Sigmoid colon (tissue), 7 donors: ENCODE data around the gene PSMC3IP. TPM values are rescaled to one million over a fixed set of nuclear protein-coding genes. Genes with fewer than 3 reads are reported as not detected.

Source experiments
- DNase-seq: peaks from one replicate; pipeline ENCODE4 v3.0.0-alpha.2; 2019
- H3K27ac ChIP-seq, 4 donors: fragments of 200-600 bp; sonication (generic); one replicate each; pipeline ENCODE4 v1.5.1; 2016 to 2019; ENCODE audit warnings: mild to moderate bottlenecking in 1 of 4
- H3K27me3 ChIP-seq, 3 donors: fragments of 200-600 bp; sonication (generic); one replicate each; pipeline ENCODE4 v1.5.1; 2019; ENCODE audit warnings: mild to moderate bottlenecking in 1 of 3
- H3K36me3 ChIP-seq, 4 donors: fragments of 200-600 bp; sonication (generic); one replicate each; pipeline ENCODE4 v1.5.1; 2016 to 2019
- H3K4me1 ChIP-seq, 4 donors: fragments of 200-600 bp; sonication (generic); one replicate each; pipeline ENCODE4 v1.5.1; 2017 to 2019
- H3K4me3 ChIP-seq, 4 donors: fragments of 200-600 bp; sonication (generic); one replicate each; pipeline ENCODE4 v1.5.1; 2017 to 2019; ENCODE audit warnings: mild to moderate bottlenecking in 2 of 4, moderate library complexity in 1 of 4
- H3K9me3 ChIP-seq, 4 donors: fragments of 200-600 bp in 3 of 4; sonication (generic) in 3 of 4; one replicate each; pipeline versions ENCODE4 v1.5.1 to v1.6.1; 2013 to 2019
- CTCF ChIP-seq, 4 experiments: fragments of 450-650 bp in 3 of 4; fragments of 200-600 bp in 1 of 4; IDR thresholded peaks; one replicate each; pipeline ENCODE4 v1.5.1; 2016 to 2019; ENCODE audit warnings: antibody characterized with exemption in 4 of 4, mild to moderate bottlenecking in 3 of 4, moderate library complexity in 2 of 4
- EP300 ChIP-seq, 4 donors: sonication (generic); formaldehyde crosslinking; IDR thresholded peaks; one replicate each; pipeline ENCODE4 v1.6.1; 2017; ENCODE audit warnings: antibody characterized with exemption in 4 of 4
- POLR2A ChIP-seq, 2 donors: fragments of 450-650 bp; IDR thresholded peaks; one replicate each; pipeline ENCODE4 v1.6.1; 2016; ENCODE audit warnings: antibody characterized with exemption in 2 of 2, mild to moderate bottlenecking in 2 of 2, moderate library complexity in 2 of 2
- POLR2AphosphoS5 ChIP-seq, 4 donors: sonication (generic); formaldehyde crosslinking; IDR thresholded peaks; one replicate each; pipeline ENCODE4 v1.6.1; 2017; ENCODE audit warnings: antibody characterized with exemption in 4 of 4
- WGBS, 2 donors: extraction: QIAGEN DNeasy Blood & Tissue Kit; methylation state at CpG; one replicate each; pipeline ENCODE4 v1.1.7; 2013; 5-methylcytosine and 5-hydroxymethylcytosine counted together
- intact Hi-C: fragments of 100-400 bp; cut with DNase I; formaldehyde crosslinking; loops from one replicate; pipeline ENCODE4 v1.15.1; 2023
- polyA plus RNA-seq, 3 donors: library from polyadenylated mRNA; stranded (reverse); fragments of 200-250 nt; gene quantifications; one replicate each; pipeline ENCODE4 v1.2.3, GENCODE V29; 2013
- total RNA-seq, 4 donors: library from RNA; depleted of rRNA; stranded (reverse); fragments of >200 nt; gene quantifications; one replicate each; pipeline ENCODE4 v1.1.0, GENCODE V29; 2016
- donor health status: healthy with polysubstance abuse.
- donor health status: Bipolar disorder and iron deficiency.
- donor health status: healthy.

PSMC3IP gene
- total and polyA plus RNA-seq, 7 donors, result 2.3 to 10.3 (median 5.3) TPM

GRCh38 chr17:42522798-42523278 is 54.7 kb downstream of the PSMC3IP start:
- intact Hi-C loops, result no loop called here
- H3K9me3 ChIP-seq, result no peaks in the 10 kb centered on the region
- peaks cover 0 to 72% (median 67%) of the 10 kb centered on the region in 4 donors for H3K4me1 ChIP-seq
- no peak overlapping the region for H3K4me3 ChIP-seq
- 91 to 95% methylated on average over 8 of the region's 8 CpGs for WGBS, 2 donors
- TF ChIP-seq POLR2AphosphoS5 (IDR thresholded peaks at IDR 0.05) (no peak), POLR2A (IDR thresholded peaks at IDR 0.05) (no peak), CTCF (IDR thresholded peaks at IDR 0.05) (no peak), EP300 (IDR thresholded peaks at IDR 0.05) (no peak)
- DNase-seq, result no peak
- H3K27me3 ChIP-seq, result no peaks in the 10 kb centered on the region
- no peaks in the 10 kb centered on the region for H3K36me3 ChIP-seq
- peak overlapping the region; percentile 95 to 98 (median 98) for H3K27ac ChIP-seq

Other genes starting within 250 kb of the PSMC3IP start
- gene STAT3, start 189.3 kb downstream of the PSMC3IP start, total RNA-seq, result 100 to 1,000 TPM in 3 of 4 donors, 10 to 100 TPM in 1; 87.4 to 230 (median 129) TPM
- 100 to 1,000 TPM in 1 of 3 donors, 10 to 100 TPM in 2; 43.8 to 135 (median 55.7) TPM for gene STAT3, start 189.3 kb downstream of the PSMC3IP start, polyA plus RNA-seq
- 100 to 1,000 TPM; 231 to 519 (median 409) TPM for gene CAVIN1, start 154.5 kb downstream of the PSMC3IP start, total RNA-seq
- gene CAVIN1, start 154.5 kb downstream of the PSMC3IP start, polyA plus RNA-seq, result 10 to 100 TPM; 11.8 to 88.9 (median 50.1) TPM
- gene ATP6V0A1, start 118.9 kb downstream of the PSMC3IP start, total RNA-seq, result 10 to 100 TPM; 36.0 to 96.1 (median 51.2) TPM
- 10 to 100 TPM; 11.6 to 53.1 (median 16.2) TPM for gene ATP6V0A1, start 118.9 kb downstream of the PSMC3IP start, polyA plus RNA-seq
- 10 to 100 TPM; 35.2 to 52.6 (median 45.0) TPM for gene NAGLU, start 41.5 kb downstream of the PSMC3IP start, total RNA-seq
- gene NAGLU, start 41.5 kb downstream of the PSMC3IP start, polyA plus RNA-seq, result 10 to 100 TPM in 2 of 3 donors, 1 to 10 TPM in 1; 9.7 to 33.2 (median 12.6) TPM
- gene HSD17B1, start 24.8 kb downstream of the PSMC3IP start, total RNA-seq, result 1 to 10 TPM in 2 of 4 donors, under 1 TPM in 2; 0.16 to 5.3 (median 0.86) TPM
- gene HSD17B1, start 24.8 kb downstream of the PSMC3IP start, polyA plus RNA-seq, result 1 to 10 TPM; 1.2 to 1.7 (median 1.4) TPM
- 10 to 100 TPM; 14.3 to 17.5 (median 16.3) TPM for gene COASY, start 15.6 kb downstream of the PSMC3IP start, total RNA-seq
- gene COASY, start 15.6 kb downstream of the PSMC3IP start, polyA plus RNA-seq, result 10 to 100 TPM; 48.0 to 98.9 (median 80.7) TPM
- gene MLX, start 10.6 kb downstream of the PSMC3IP start, total RNA-seq, result 10 to 100 TPM; 24.7 to 50.5 (median 30.8) TPM
- gene MLX, start 10.6 kb downstream of the PSMC3IP start, polyA plus RNA-seq, result 100 to 1,000 TPM in 1 of 3 donors, 10 to 100 TPM in 2; 77.1 to 129 (median 97.9) TPM
- gene RETREG3, start 31.6 kb upstream of the PSMC3IP start, total RNA-seq, result 10 to 100 TPM; 47.1 to 82.0 (median 53.7) TPM
- 10 to 100 TPM in 1 of 3 donors, 1 to 10 TPM in 2; 7.2 to 28.4 (median 7.4) TPM for gene RETREG3, start 31.6 kb upstream of the PSMC3IP start, polyA plus RNA-seq
- gene TUBG1, start 32.0 kb upstream of the PSMC3IP start, total RNA-seq, result 10 to 100 TPM; 22.1 to 35.0 (median 23.9) TPM
- 10 to 100 TPM; 16.2 to 39.2 (median 30.3) TPM for gene TUBG1, start 32.0 kb upstream of the PSMC3IP start, polyA plus RNA-seq
- 10 to 100 TPM; 28.0 to 57.3 (median 33.6) TPM for gene TUBG2, start 81.6 kb upstream of the PSMC3IP start, total RNA-seq
- gene TUBG2, start 81.6 kb upstream of the PSMC3IP start, polyA plus RNA-seq, result 1 to 10 TPM; 1.2 to 6.6 (median 4.2) TPM
- gene PLEKHH3, start 99.3 kb upstream of the PSMC3IP start, total RNA-seq, result 10 to 100 TPM; 12.3 to 25.2 (median 20.1) TPM
- gene PLEKHH3, start 99.3 kb upstream of the PSMC3IP start, polyA plus RNA-seq, result 10 to 100 TPM in 1 of 3 donors, 1 to 10 TPM in 2; 4.4 to 14.7 (median 9.6) TPM
- 1 to 10 TPM; 2.3 to 9.2 (median 3.5) TPM for gene CCR10, start 104.1 kb upstream of the PSMC3IP start, total RNA-seq
- gene CCR10, start 104.1 kb upstream of the PSMC3IP start, polyA plus RNA-seq, result 1 to 10 TPM in 1 of 3 donors, not detected in 2; 1.2 TPM
- 10 to 100 TPM in 3 of 4 donors, 1 to 10 TPM in 1; 7.4 to 46.8 (median 14.9) TPM for gene CNTNAP1, start 104.8 kb upstream of the PSMC3IP start, total RNA-seq
- gene CNTNAP1, start 104.8 kb upstream of the PSMC3IP start, polyA plus RNA-seq, result 1 to 10 TPM in 1 of 3 donors, under 1 TPM in 2; under 0.01 to 7.7 (median 0.23) TPM
- gene EZH1, start 167.3 kb upstream of the PSMC3IP start, total RNA-seq, result 10 to 100 TPM; 41.5 to 68.1 (median 42.3) TPM
- gene EZH1, start 167.3 kb upstream of the PSMC3IP start, polyA plus RNA-seq, result 10 to 100 TPM in 1 of 3 donors, 1 to 10 TPM in 2; 5.3 to 24.1 (median 6.6) TPM
- gene RAMP2, start 183.5 kb upstream of the PSMC3IP start, total RNA-seq, result 10 to 100 TPM; 11.2 to 26.6 (median 18.4) TPM
- gene RAMP2, start 183.5 kb upstream of the PSMC3IP start, polyA plus RNA-seq, result 10 to 100 TPM in 2 of 3 donors, 1 to 10 TPM in 1; 2.3 to 21.0 (median 16.7) TPM
- gene VPS25, start 195.7 kb upstream of the PSMC3IP start, total RNA-seq, result 10 to 100 TPM; 27.1 to 40.3 (median 37.3) TPM
- gene VPS25, start 195.7 kb upstream of the PSMC3IP start, polyA plus RNA-seq, result 100 to 1,000 TPM; 103 to 135 (median 105) TPM
- gene WNK4, start 202.9 kb upstream of the PSMC3IP start, total RNA-seq, result under 1 TPM in 1 of 4 donors, not detected in 3; 0.28 TPM
- 10 to 100 TPM; 13.2 to 14.4 (median 14.0) TPM for gene WNK4, start 202.9 kb upstream of the PSMC3IP start, polyA plus RNA-seq
- gene COA3, start 221.0 kb upstream of the PSMC3IP start, total RNA-seq, result 100 to 1,000 TPM in 1 of 4 donors, 10 to 100 TPM in 3; 73.4 to 100 (median 98.2) TPM
- 100 to 1,000 TPM; 282 to 382 (median 295) TPM for gene COA3, start 221.0 kb upstream of the PSMC3IP start, polyA plus RNA-seq
- under 1 TPM in 1 of 4 donors, not detected in 3; 0.33 TPM for gene CNTD1, start 221.1 kb upstream of the PSMC3IP start, total RNA-seq
- 1 to 10 TPM in 2 of 3 donors, under 1 TPM in 1; 0.42 to 7.2 (median 4.2) TPM for gene CNTD1, start 221.1 kb upstream of the PSMC3IP start, polyA plus RNA-seq
- gene BECN1, start 246.6 kb upstream of the PSMC3IP start, total RNA-seq, result 100 to 1,000 TPM; 139 to 215 (median 161) TPM
- gene BECN1, start 246.6 kb upstream of the PSMC3IP start, polyA plus RNA-seq, result 100 to 1,000 TPM in 2 of 3 donors, 10 to 100 TPM in 1; 98.8 to 141 (median 131) TPM